Lower leg skin (tissue), 4 donors: ENCODE measurements around the gene EFCAB12. TPM values are rescaled to one million over a fixed set of nuclear protein-coding genes. Genes with fewer than 3 reads are reported as not detected.

ENCODE experiments used
- DNase-seq, 2 donors: peaks; one replicate each; pipeline ENCODE4 v3.0.0-alpha.2; 2019; ENCODE audit warnings: low spot score in 2 of 2
- H3K4me3 ChIP-seq: fragments of 200-600 bp; sonication (generic); 2 replicates; pipeline ENCODE4 v1.5.1; 2017; ENCODE audit warnings: mild to moderate bottlenecking, low read depth; ENCODE audit not compliant: poor library complexity, severe bottlenecking
- POLR2A ChIP-seq, 2 donors: fragments of 450-650 bp; IDR thresholded peaks; one replicate each; pipeline ENCODE4 v1.6.1; 2016 to 2017; ENCODE audit warnings: antibody characterized with exemption in 2 of 2, mild to moderate bottlenecking in 1 of 2, moderate library complexity in 1 of 2
- WGBS, 2 donors: methylation state at CpG; one replicate each; pipeline ENCODE4 v1.1.5; 2018; 5-methylcytosine and 5-hydroxymethylcytosine counted together
- intact Hi-C: fragments of 100-400 bp; cut with DNase I; formaldehyde crosslinking; loops from one replicate; pipeline ENCODE4 v1.15.0; 2023; ENCODE audit warnings: low total_unique reads
- total RNA-seq, 4 donors: library from RNA; depleted of rRNA; stranded (reverse); fragments of >200 nt; gene quantifications; one replicate each; pipeline ENCODE4 v1.1.0, GENCODE V29; 2016
- TF ChIP-seq, protein P1 (sequence below), 3 donors: fragments of 450-650 bp; IDR thresholded peaks; one replicate each; pipeline ENCODE4 v1.5.1; 2016; ENCODE audit warnings: antibody characterized with exemption in 3 of 3, mild to moderate bottlenecking in 3 of 3, moderate library complexity in 2 of 3

The EFCAB12 gene
- total RNA-seq, 4 donors from 2014 or later, result not detected

DNA sequence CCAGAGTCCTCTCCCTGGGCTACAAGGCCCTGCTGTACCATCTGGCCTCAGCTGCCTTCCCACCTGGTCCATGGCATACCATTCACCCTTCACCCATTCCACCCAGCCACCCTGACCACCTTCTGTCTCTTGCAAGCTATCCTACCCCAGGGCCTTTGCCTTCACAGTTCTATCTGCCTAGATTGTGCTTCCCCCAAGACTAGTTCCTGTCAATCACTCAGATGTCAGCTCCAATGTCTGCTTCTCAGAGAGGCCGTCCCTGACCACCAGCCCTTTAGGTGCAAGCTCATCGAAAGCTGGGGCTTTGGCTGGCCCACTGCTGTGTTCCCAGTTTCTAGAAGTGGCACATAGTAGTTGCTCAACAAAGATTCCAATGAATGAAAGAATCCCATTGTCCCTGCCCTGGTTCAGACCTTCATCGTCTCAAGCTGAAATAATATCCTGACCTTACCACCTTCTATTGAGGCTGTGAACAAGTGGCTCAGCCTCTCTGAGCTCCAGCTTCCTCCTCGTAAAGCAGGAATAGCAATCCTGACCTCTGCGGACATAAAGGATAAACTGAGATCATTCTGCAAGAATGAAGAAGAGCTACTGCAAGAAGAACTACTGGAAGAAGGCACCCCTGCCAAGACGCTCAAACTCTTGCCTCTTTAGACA is 15.8 kb downstream of the EFCAB12 start:
- 79 to 82% methylated on average over 6 of the region's 6 CpGs for WGBS, 2 donors
- TF ChIP-seq, protein P1, sequence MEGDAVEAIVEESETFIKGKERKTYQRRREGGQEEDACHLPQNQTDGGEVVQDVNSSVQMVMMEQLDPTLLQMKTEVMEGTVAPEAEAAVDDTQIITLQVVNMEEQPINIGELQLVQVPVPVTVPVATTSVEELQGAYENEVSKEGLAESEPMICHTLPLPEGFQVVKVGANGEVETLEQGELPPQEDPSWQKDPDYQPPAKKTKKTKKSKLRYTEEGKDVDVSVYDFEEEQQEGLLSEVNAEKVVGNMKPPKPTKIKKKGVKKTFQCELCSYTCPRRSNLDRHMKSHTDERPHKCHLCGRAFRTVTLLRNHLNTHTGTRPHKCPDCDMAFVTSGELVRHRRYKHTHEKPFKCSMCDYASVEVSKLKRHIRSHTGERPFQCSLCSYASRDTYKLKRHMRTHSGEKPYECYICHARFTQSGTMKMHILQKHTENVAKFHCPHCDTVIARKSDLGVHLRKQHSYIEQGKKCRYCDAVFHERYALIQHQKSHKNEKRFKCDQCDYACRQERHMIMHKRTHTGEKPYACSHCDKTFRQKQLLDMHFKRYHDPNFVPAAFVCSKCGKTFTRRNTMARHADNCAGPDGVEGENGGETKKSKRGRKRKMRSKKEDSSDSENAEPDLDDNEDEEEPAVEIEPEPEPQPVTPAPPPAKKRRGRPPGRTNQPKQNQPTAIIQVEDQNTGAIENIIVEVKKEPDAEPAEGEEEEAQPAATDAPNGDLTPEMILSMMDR (IDR thresholded peaks at IDR 0.05), result no peak
- TF ChIP-seq POLR2A (IDR thresholded peaks at IDR 0.05), result no peak
- DNase-seq, result peak in 1 of 2 donors; percentile 37
- intact Hi-C loops, result no loop called here
- no peak overlapping the region for H3K4me3 ChIP-seq

DNA sequence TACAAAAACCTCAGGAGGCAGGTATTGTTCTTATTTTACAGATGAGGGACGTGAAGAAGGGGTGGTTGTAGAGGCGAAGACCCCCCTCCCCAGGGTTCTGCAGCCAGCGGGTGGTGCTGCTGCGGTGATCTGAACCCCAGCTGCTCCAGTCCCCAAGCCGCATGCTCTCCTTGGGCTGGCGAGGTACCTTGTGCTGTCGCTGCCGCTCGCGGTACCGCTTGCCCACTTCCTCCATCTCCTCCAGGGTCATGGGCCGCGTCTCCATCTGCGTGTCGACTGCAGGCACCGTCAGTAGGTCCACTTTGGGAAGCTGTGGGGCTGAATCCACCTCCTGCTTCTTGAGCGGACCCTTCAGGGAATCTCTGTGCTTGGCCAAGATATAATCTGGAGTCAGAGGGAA is 17.5 kb downstream of the EFCAB12 start:
- no peak overlapping the region for H3K4me3 ChIP-seq
- DNase-seq, result peak in 1 of 2 donors; percentile 70
- intact Hi-C loops, result no loop called here
- TF ChIP-seq, protein P1 (IDR thresholded peaks at IDR 0.05), result no peak
- no peak for TF ChIP-seq POLR2A (IDR thresholded peaks at IDR 0.05)
- WGBS, 2 donors, result 88 to 93% methylated on average over 17 of the region's 17 CpGs

DNA sequence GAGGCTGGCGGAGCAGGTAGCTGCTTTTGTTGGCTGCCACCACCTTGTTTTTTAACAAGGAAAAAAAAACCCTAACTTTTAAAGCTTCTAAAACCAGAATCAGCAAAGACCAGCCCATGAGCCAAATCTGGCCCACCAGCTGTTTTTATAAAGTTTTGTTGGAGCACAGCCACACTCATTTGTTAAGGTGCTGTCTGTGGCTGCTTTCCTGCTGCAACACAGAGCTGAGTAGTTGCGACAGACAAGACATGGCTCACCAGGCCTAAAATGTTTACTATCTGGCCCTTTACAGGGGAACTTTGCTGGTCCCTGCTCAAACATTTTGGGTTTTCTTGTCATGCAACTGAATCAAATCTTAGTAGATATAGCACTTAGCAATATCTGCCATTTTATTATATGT is 18.9 kb downstream of the EFCAB12 start:
- WGBS, 2 donors, result 81 to 98% methylated on average over 2 of the region's 2 CpGs
- no peak overlapping the region for H3K4me3 ChIP-seq
- intact Hi-C loops, result no loop called here
- TF ChIP-seq POLR2A (IDR thresholded peaks at IDR 0.05), result no peak
- TF ChIP-seq, protein P1 (IDR thresholded peaks at IDR 0.05), result no peak
- DNase-seq, result no peak

DNA sequence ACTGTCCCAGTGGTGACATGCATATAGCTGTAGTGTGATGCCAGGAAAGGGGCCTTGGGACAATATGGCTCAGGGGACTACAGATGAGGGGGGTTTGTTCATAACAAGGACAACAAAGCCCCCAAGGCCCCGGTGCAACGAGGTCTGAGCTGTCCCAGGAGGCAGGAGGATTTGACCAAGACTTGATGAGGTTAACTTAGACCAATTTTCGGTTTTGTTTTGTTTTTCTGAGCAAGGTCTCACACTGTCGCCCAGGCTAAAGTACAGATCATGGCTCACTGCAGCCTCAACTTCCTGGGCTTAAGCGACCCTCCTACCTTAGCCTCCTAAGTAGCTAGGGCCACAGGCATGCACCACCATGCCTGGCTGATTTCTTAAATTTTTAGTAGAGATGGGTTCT is 23.8 kb downstream of the EFCAB12 start:
- no peak overlapping the region for H3K4me3 ChIP-seq
- intact Hi-C loops, result no loop called here
- DNase-seq, result no peak
- TF ChIP-seq, protein P1 (IDR thresholded peaks at IDR 0.05), result no peak
- no peak for TF ChIP-seq POLR2A (IDR thresholded peaks at IDR 0.05)
- 83 to 88% methylated on average over 5 of the region's 5 CpGs for WGBS, 2 donors

DNA sequence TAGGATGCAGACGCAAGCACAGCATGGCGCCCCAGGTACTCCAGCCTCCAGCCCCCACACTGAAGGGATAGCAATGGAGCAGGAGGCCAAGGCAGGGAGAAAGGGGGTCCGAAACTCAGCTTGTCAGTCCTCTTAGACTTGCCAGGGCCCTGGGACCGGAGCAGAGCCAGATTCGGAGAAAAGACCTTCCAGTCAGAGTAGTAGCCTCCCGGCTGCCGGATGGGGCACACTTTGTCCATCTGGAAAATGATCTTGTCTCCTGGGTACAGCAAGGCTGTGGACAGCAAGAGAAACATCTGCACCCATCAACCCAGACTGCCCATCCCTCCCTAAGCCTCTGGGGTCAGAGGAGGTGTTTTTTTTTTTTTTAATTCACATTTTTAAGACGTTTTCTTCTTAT is 24.3 kb downstream of the EFCAB12 start:
- no peak overlapping the region for H3K4me3 ChIP-seq
- WGBS, 2 donors, result 82 to 84% methylated on average over 8 of the region's 8 CpGs
- DNase-seq, result no peak
- intact Hi-C loops, result no loop called here
- TF ChIP-seq POLR2A (IDR thresholded peaks at IDR 0.05), result no peak
- TF ChIP-seq, protein P1 (IDR thresholded peaks at IDR 0.05), result no peak

DNA sequence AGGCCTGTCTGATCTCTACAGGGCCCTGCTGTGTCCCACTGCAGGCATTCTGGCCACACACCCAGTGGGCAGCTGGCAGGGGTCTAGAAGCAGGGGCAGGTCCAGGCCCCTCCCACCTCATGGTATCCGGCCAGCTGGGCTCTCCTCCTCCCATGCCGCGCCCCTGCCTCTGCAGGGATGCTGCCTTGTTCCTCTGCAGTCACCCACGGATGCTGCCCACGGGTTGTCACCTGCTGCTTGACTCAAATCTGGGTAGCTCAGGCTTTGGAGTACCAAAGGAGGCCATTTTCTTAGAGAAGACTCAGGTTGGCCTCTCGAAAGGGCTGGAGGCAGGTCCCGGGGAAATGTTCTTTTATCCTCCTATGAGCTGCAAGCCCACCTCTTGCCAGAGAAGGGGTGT is 25.0 kb downstream of the EFCAB12 start:
- H3K4me3 ChIP-seq, result no peak overlapping the region
- TF ChIP-seq POLR2A (IDR thresholded peaks at IDR 0.05), result no peak
- TF ChIP-seq, protein P1 (IDR thresholded peaks at IDR 0.05), result no peak
- no peak for DNase-seq
- 84 to 90% methylated on average over 7 of the region's 7 CpGs for WGBS, 2 donors
- intact Hi-C loops, result no loop called here
